HepG2 (cell line): ENCODE results near the gene TARBP2.

Source experiments
- CBX5 ChIP-seq: sonication (generic); formaldehyde crosslinking; IDR thresholded peaks from 2 replicates; pipeline ENCODE4 v1.4.0; 2020; ENCODE audit warnings: missing genetic modification reagents, borderline replicate concordance
- ETV6 ChIP-seq: sonication (generic); formaldehyde crosslinking; conservative IDR thresholded peaks from 2 replicates; pipeline ENCODE4 v1.4.0; 2020; ENCODE audit warnings: missing genetic modification reagents
- HCFC1 ChIP-seq: fragments of 150-350 bp; IDR thresholded peaks from 2 replicates; pipeline ENCODE4 v1.6.1; 2014; ENCODE audit warnings: low read depth, low read length
- NR2F6 ChIP-seq, 2 experiments: IDR thresholded peaks; 2 replicates each; pipeline ENCODE4 v1.6.1; 2016; ENCODE audit warnings: antibody characterized with exemption in 1 of 2, mild to moderate bottlenecking in 1 of 2
- POLR2A ChIP-seq, 2 experiments: IDR thresholded peaks; 2 replicates each; pipeline ENCODE4 v1.6.1; 2011; ENCODE audit warnings: low read depth in 2 of 2, low read length in 2 of 2, mild to moderate bottlenecking in 1 of 2, moderate library complexity in 1 of 2; ENCODE audit not compliant: insufficient read depth in 1 of 2
- RAD21 ChIP-seq: fragments of 450-650 bp; formaldehyde crosslinking; IDR thresholded peaks from 2 replicates; pipeline ENCODE4 v1.5.0; 2020; ENCODE audit warnings: mild to moderate bottlenecking
- SP1 ChIP-seq, 2 experiments: fragments of 450-650 bp in 1 of 2; sonication (generic) in 1 of 2; formaldehyde crosslinking in 1 of 2; IDR thresholded peaks; 2 replicates each; pipeline versions ENCODE4 v1.4.0 to v1.6.1; 2016 to 2020; ENCODE audit warnings: missing genetic modification reagents in 1 of 2
- ZBTB7A ChIP-seq: sonication (generic); formaldehyde crosslinking; IDR thresholded peaks from 2 replicates; pipeline ENCODE4 v1.8.0; 2022; ENCODE audit warnings: mild to moderate bottlenecking, missing genetic modification reagents
- ZNF232 ChIP-seq: sonication (generic); formaldehyde crosslinking; IDR thresholded peaks from 2 replicates; pipeline ENCODE4 v1.4.0; 2020; ENCODE audit warnings: missing genetic modification reagents, borderline replicate concordance
- ZNF333 ChIP-seq: sonication (generic); formaldehyde crosslinking; IDR thresholded peaks from 2 replicates; pipeline ENCODE4 v1.4.0; 2020; ENCODE audit warnings: mild to moderate bottlenecking, missing genetic modification reagents, borderline replicate concordance
- TF ChIP-seq, protein P1 (sequence below): IDR thresholded peaks from 2 replicates; pipeline ENCODE4 v1.6.1; 2012; ENCODE audit warnings: inconsistent platforms
- TF ChIP-seq, protein P2 (sequence below): sonication (generic); formaldehyde crosslinking; conservative IDR thresholded peaks from 2 replicates; pipeline ENCODE4 v1.4.0; 2020; ENCODE audit warnings: missing genetic modification reagents

DNA sequence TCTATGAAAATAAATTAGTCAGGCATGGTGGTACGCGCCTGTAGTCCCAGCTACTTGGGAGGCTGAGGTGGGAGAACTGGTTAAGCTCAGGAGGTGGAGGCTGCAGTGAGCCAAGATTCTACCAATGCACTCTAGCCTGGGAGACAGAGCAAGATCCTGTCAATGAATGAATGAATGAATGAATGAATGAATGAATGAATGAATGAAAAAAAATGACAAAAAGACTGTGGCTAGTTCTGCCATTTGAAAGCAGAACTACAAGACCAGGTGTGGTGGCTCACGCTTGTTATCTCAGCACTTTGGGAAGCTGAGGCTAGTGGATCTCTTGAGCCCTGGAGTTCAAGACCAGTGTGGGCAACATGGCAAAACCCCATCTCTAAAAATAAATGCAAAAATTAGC, 38.4 kb downstream of the TARBP2 start:
- TF ChIP-seq ZNF232 (no peak), ETV6 (CRISPR knock-in tag) (no peak), NR2F6 (IDR thresholded peaks at IDR 0.05) (no peak), NR2F6 (CRISPR knock-in tag; IDR thresholded peaks at IDR 0.05) (no peak), SP1 (IDR thresholded peaks at IDR 0.05) (no peak), SP1 (CRISPR knock-in tag; IDR thresholded peaks at IDR 0.05) (no peak), ZBTB7A (no peak), CBX5 (no peak), ZNF333 (no peak), POLR2A (IDR thresholded peaks at IDR 0.05; ENCODE audit: insufficient read depth in 1 of 2, low read depth in 2 of 2, low read length in 2 of 2) (no peak), HCFC1 (no peak), RAD21 (CRISPR knock-in tag) (no peak)
- TF ChIP-seq, protein P1, sequence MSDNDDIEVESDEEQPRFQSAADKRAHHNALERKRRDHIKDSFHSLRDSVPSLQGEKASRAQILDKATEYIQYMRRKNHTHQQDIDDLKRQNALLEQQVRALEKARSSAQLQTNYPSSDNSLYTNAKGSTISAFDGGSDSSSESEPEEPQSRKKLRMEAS = no peak
- TF ChIP-seq, protein P2, sequence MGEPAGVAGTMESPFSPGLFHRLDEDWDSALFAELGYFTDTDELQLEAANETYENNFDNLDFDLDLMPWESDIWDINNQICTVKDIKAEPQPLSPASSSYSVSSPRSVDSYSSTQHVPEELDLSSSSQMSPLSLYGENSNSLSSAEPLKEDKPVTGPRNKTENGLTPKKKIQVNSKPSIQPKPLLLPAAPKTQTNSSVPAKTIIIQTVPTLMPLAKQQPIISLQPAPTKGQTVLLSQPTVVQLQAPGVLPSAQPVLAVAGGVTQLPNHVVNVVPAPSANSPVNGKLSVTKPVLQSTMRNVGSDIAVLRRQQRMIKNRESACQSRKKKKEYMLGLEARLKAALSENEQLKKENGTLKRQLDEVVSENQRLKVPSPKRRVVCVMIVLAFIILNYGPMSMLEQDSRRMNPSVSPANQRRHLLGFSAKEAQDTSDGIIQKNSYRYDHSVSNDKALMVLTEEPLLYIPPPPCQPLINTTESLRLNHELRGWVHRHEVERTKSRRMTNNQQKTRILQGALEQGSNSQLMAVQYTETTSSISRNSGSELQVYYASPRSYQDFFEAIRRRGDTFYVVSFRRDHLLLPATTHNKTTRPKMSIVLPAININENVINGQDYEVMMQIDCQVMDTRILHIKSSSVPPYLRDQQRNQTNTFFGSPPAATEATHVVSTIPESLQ (CRISPR knock-in tag) = no peak
